ENCODE data around the gene ZFPM1. TPM values are rescaled to one million over a fixed set of nuclear protein-coding genes. Genes with fewer than 3 reads are reported as not detected.
A peak's percentile ranks its signal among the peaks of the same experiment; 100 is the strongest.

ZFPM1 gene
- total RNA-seq, 1 experiment from 2014 or later: 3.9 TPM

DNA sequence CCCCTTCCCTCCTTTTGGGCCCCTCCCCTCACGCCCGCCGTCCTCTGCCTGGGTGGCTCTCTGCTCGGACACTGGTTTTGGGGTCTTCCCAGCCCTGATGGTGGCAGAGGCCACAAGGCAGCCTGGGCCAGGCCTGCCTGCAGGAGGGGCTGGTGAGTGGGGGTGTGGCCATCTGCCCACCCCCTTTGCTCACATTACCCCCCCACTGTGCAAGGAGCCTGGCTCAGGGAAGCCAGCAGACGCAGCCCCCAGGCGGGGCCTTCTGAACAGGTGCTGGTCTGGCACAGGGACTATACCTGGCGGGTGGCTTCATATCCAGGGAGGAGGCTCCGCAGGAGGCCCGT is 10.7 kb upstream of the ZFPM1 start:
- ATAC-seq (no peak; the same call in 1 of the 2 replicates), DNase-seq (ENCODE audit: low read depth, low spot score) (no peak)
- ChIA-PET CTCF (no interaction called here), POLR2A (no interaction called here)
- no TSS peak for BruUV-seq (replicated peaks)
- in situ Hi-C loops (cut with HindIII; ENCODE audit: low pct_unique_long_range_greater_than_20kb, low sequenced_read_pairs) (no loop called here), intact Hi-C loops (cut with micrococcal nuclease; ENCODE audit: unreplicated experiment) (loop anchor here (5.0 kb wide), 1 partner anchor 85 kb away; no protein-coding TSS in a partner anchor)
- no peaks in the 10 kb centered on the region for H3K9me3 ChIP-seq (ENCODE audit: control insufficient read depth, insufficient read depth, low read depth, low read length)
- no peaks in the 10 kb centered on the region for H3K27me3 ChIP-seq (ENCODE audit: control insufficient read depth, insufficient read depth, low read length)
- H3K36me3 ChIP-seq (ENCODE audit: control insufficient read depth, insufficient read depth, low read length): no peaks in the 10 kb centered on the region
- H3K4me3 ChIP-seq (ENCODE audit: low read depth in 2 of 2, low read length in 2 of 2): no peak overlapping the region
- H3K27ac ChIP-seq (ENCODE audit: low read length): no peak overlapping the region
- H3K4me1 ChIP-seq (ENCODE audit: control insufficient read depth, insufficient read depth, low read length): no peaks in the 10 kb centered on the region
- TF ChIP-seq TCF7L2 (IDR thresholded peaks at IDR 0.05; ENCODE audit: low read depth, low read length): no peak
- TF ChIP-seq, protein P1, sequence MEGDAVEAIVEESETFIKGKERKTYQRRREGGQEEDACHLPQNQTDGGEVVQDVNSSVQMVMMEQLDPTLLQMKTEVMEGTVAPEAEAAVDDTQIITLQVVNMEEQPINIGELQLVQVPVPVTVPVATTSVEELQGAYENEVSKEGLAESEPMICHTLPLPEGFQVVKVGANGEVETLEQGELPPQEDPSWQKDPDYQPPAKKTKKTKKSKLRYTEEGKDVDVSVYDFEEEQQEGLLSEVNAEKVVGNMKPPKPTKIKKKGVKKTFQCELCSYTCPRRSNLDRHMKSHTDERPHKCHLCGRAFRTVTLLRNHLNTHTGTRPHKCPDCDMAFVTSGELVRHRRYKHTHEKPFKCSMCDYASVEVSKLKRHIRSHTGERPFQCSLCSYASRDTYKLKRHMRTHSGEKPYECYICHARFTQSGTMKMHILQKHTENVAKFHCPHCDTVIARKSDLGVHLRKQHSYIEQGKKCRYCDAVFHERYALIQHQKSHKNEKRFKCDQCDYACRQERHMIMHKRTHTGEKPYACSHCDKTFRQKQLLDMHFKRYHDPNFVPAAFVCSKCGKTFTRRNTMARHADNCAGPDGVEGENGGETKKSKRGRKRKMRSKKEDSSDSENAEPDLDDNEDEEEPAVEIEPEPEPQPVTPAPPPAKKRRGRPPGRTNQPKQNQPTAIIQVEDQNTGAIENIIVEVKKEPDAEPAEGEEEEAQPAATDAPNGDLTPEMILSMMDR (IDR thresholded peaks at IDR 0.05): no peak
- TF ChIP-seq SIN3A (IDR thresholded peaks at IDR 0.05; ENCODE audit: borderline replicate concordance, insufficient read depth, low read depth, low read length): no peak
- TF ChIP-seq, protein P2, sequence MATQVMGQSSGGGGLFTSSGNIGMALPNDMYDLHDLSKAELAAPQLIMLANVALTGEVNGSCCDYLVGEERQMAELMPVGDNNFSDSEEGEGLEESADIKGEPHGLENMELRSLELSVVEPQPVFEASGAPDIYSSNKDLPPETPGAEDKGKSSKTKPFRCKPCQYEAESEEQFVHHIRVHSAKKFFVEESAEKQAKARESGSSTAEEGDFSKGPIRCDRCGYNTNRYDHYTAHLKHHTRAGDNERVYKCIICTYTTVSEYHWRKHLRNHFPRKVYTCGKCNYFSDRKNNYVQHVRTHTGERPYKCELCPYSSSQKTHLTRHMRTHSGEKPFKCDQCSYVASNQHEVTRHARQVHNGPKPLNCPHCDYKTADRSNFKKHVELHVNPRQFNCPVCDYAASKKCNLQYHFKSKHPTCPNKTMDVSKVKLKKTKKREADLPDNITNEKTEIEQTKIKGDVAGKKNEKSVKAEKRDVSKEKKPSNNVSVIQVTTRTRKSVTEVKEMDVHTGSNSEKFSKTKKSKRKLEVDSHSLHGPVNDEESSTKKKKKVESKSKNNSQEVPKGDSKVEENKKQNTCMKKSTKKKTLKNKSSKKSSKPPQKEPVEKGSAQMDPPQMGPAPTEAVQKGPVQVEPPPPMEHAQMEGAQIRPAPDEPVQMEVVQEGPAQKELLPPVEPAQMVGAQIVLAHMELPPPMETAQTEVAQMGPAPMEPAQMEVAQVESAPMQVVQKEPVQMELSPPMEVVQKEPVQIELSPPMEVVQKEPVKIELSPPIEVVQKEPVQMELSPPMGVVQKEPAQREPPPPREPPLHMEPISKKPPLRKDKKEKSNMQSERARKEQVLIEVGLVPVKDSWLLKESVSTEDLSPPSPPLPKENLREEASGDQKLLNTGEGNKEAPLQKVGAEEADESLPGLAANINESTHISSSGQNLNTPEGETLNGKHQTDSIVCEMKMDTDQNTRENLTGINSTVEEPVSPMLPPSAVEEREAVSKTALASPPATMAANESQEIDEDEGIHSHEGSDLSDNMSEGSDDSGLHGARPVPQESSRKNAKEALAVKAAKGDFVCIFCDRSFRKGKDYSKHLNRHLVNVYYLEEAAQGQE (IDR thresholded peaks at IDR 0.05; ENCODE audit: insufficient read depth in 1 of 2, low read depth in 2 of 2, low read length in 1 of 2): no peak
- no peak for TF ChIP-seq POLR2AphosphoS5 (IDR thresholded peaks at IDR 0.05; ENCODE audit: low read depth, low read length)

- no peak overlapping the region for H3K27ac ChIP-seq (ENCODE audit: low read length)
- no peaks in the 10 kb centered on the region for H3K9me3 ChIP-seq (ENCODE audit: control insufficient read depth, insufficient read depth, low read depth, low read length)
- intact Hi-C loops (cut with micrococcal nuclease; ENCODE audit: unreplicated experiment): loop anchor here (5.0 kb wide), 1 partner anchor 84 kb away; no protein-coding TSS in a partner anchor
- DNase-seq (ENCODE audit: low read depth, low spot score): no peak
- no peaks in the 10 kb centered on the region for H3K36me3 ChIP-seq (ENCODE audit: control insufficient read depth, insufficient read depth, low read length)
- H3K4me1 ChIP-seq (ENCODE audit: control insufficient read depth, insufficient read depth, low read length): no peaks in the 10 kb centered on the region
- TF ChIP-seq, protein P1 (IDR thresholded peaks at IDR 0.05): peak; percentile 90
- TF ChIP-seq TCF7L2 (IDR thresholded peaks at IDR 0.05; ENCODE audit: low read depth, low read length): no peak
- TF ChIP-seq, protein P2 (IDR thresholded peaks at IDR 0.05; ENCODE audit: insufficient read depth in 1 of 2, low read depth in 2 of 2, low read length in 1 of 2): 0 out of 4 replicates have a peak, but pooled peaks of 1 of the 2 experiments have one; percentile 51
- no peak for TF ChIP-seq SIN3A (IDR thresholded peaks at IDR 0.05; ENCODE audit: borderline replicate concordance, insufficient read depth, low read depth, low read length)
- TF ChIP-seq POLR2AphosphoS5 (IDR thresholded peaks at IDR 0.05; ENCODE audit: low read depth, low read length): no peak
- H3K27me3 ChIP-seq (ENCODE audit: control insufficient read depth, insufficient read depth, low read length): no peaks in the 10 kb centered on the region
- POLR2A ChIA-PET: no interaction called here
- no peak overlapping the region for H3K4me3 ChIP-seq (ENCODE audit: low read depth in 2 of 2, low read length in 2 of 2)
- no TSS peak for BruUV-seq (replicated peaks)
- CTCF ChIA-PET: no interaction called here
- peak; percentile 93 for ATAC-seq
- in situ Hi-C loops (cut with HindIII; ENCODE audit: low pct_unique_long_range_greater_than_20kb, low sequenced_read_pairs): no loop called here
Observed at GRCh38 chr16:88442727-88443576, 10.1 kb upstream of the ZFPM1 start.

All from Panc1 (cell line).